Esophagus squamous epithelium (tissue), 4 donors: ENCODE results near the gene RNF183.

Experiments used
- CTCF ChIP-seq, 6 experiments: fragments of 450-650 bp in 4 of 6; fragments of 200-600 bp in 2 of 6; sonication (generic) in 2 of 6; IDR thresholded peaks; one replicate each; pipeline ENCODE4 v1.5.1; 2016 to 2019; ENCODE audit warnings: antibody characterized with exemption in 6 of 6, mild to moderate bottlenecking in 4 of 6, moderate library complexity in 4 of 6
- POLR2A ChIP-seq, 4 donors: fragments of 450-650 bp; IDR thresholded peaks; one replicate each; pipeline ENCODE4 v1.6.1; 2017; ENCODE audit warnings: antibody characterized with exemption in 4 of 4, mild to moderate bottlenecking in 4 of 4, moderate library complexity in 3 of 4

GRCh38 chr9:113301548-113301947 is 1.6 kb downstream of the RNF183 start:
- no peak for TF ChIP-seq CTCF (IDR thresholded peaks at IDR 0.05)
- no peak for TF ChIP-seq POLR2A (IDR thresholded peaks at IDR 0.05)
